Activated CD8-positive, alpha-beta T cell treated with anti-CD3 and anti-CD28 coated beads, Interleukin-2, amount 10 ng/mL, durations not matched to agents 7 days and 5 days (primary cell): ENCODE measurements around the gene FGF10. TPM values are rescaled to one million over a fixed set of nuclear protein-coding genes. Genes with fewer than 3 reads are reported as not detected.

ENCODE experiments used
- ATAC-seq: fragments of 150-1000 bp; cut with Tn5 transposase; one replicate; pipeline ENCODE4 v1.10.0; 2021; ENCODE audit warnings: moderate library complexity
- CTCF ChIA-PET: fragments of 350-600 bp; sonication (Branson Sonifier 250); formaldehyde crosslinking; loops from one replicate; lab custom pipeline; 2021; ENCODE audit warnings: antibody characterized with exemption; lab: Charles Lee
- POLR2A ChIA-PET: fragments of 350-600 bp; sonication (Branson Sonifier 250); formaldehyde crosslinking; loops from one replicate; lab custom pipeline; 2021; ENCODE audit warnings: antibody characterized with exemption; lab: Charles Lee
- DNase-seq: peaks from one replicate; pipeline ENCODE4 v3.0.0-alpha.2; 2020
- H3K27ac Mint-ChIP-seq: one replicate; pipeline ENCODE4 v1.8.0; 2021; ENCODE audit warnings: mild to moderate bottlenecking, mixed read lengths
- H3K27me3 Mint-ChIP-seq: one replicate; pipeline ENCODE4 v1.8.0; 2021; ENCODE audit warnings: low read depth, mixed read lengths
- H3K36me3 Mint-ChIP-seq: one replicate; pipeline ENCODE4 v1.8.0; 2021; ENCODE audit warnings: low read depth, mixed read lengths
- H3K4me1 Mint-ChIP-seq: one replicate; pipeline ENCODE4 v1.8.0; 2021; ENCODE audit warnings: low read depth, mixed read lengths
- H3K4me3 Mint-ChIP-seq: one replicate; pipeline ENCODE4 v1.8.0; 2021; ENCODE audit warnings: mild to moderate bottlenecking, mixed read lengths
- H3K9me3 Mint-ChIP-seq: one replicate; pipeline ENCODE4 v1.8.0; 2022; ENCODE audit warnings: mixed read lengths; ENCODE audit not compliant: insufficient read depth
- total RNA-seq, 2 experiments: library from RNA; stranded (reverse); gene quantifications; one replicate each; pipeline ENCODE4 v1.2.3, GENCODE V29; 2021

Gene FGF10
- total RNA-seq, 2 experiments from 2014 or later: not detected

GRCh38 chr5:44336708-44337107 is 52.5 kb downstream of the FGF10 start:
- no peak for ATAC-seq
- CTCF ChIA-PET: no interaction called here
- Mint-ChIP-seq H3K27ac (no peak overlapping the region), H3K36me3 (no peaks in the 10 kb centered on the region), H3K9me3 (no peaks in the 10 kb centered on the region), H3K4me1 (no peaks in the 10 kb centered on the region), H3K27me3 (no peaks in the 10 kb centered on the region), H3K4me3 (no peak overlapping the region)
- no peak for DNase-seq
- POLR2A ChIA-PET: no interaction called here

GRCh38 chr5:44334622-44335021 is 54.6 kb downstream of the FGF10 start:
- Mint-ChIP-seq H3K27ac (no peak overlapping the region), H3K27me3 (no peaks in the 10 kb centered on the region), H3K4me3 (no peak overlapping the region), H3K36me3 (no peaks in the 10 kb centered on the region), H3K4me1 (no peaks in the 10 kb centered on the region), H3K9me3 (no peaks in the 10 kb centered on the region)
- DNase-seq (no peak), ATAC-seq (no peak)
- ChIA-PET CTCF (no interaction called here), POLR2A (no interaction called here)

- DNase-seq: no peak
- no peak for ATAC-seq
- no peaks in the 10 kb centered on the region for H3K36me3 Mint-ChIP-seq
- no peaks in the 10 kb centered on the region for H3K27me3 Mint-ChIP-seq
- H3K27ac Mint-ChIP-seq: no peak overlapping the region
- ChIA-PET POLR2A (no interaction called here), CTCF (interaction anchor here (0.6 to 0.7 kb wide), 3 partner anchors 8 to 562 kb away, joined by 3 read pairs; no protein-coding TSS in a partner anchor)
- peaks cover 4% of the 10 kb centered on the region for H3K9me3 Mint-ChIP-seq
- H3K4me3 Mint-ChIP-seq: no peak overlapping the region
- H3K4me1 Mint-ChIP-seq: no peaks in the 10 kb centered on the region
Measured at GRCh38 chr5:44332285-44332971, 56.8 kb downstream of the FGF10 start.

- H3K27me3 Mint-ChIP-seq: no peaks in the 10 kb centered on the region
- no peak for ATAC-seq
- POLR2A ChIA-PET: no interaction called here
- H3K9me3 Mint-ChIP-seq: peaks cover 4% of the 10 kb centered on the region
- H3K27ac Mint-ChIP-seq: no peak overlapping the region
- CTCF ChIA-PET: interaction anchor here (0.7 kb wide), 1 partner anchor 9 kb away, joined by 3 read pairs; no protein-coding TSS in a partner anchor
- no peak for DNase-seq
- no peak overlapping the region for H3K4me3 Mint-ChIP-seq
- H3K4me1 Mint-ChIP-seq: no peaks in the 10 kb centered on the region
- H3K36me3 Mint-ChIP-seq: no peaks in the 10 kb centered on the region
Measured at GRCh38 chr5:44331471-44332050, 57.7 kb downstream of the FGF10 start.

GRCh38 chr5:44329716-44330115 is 59.5 kb downstream of the FGF10 start:
- no peak overlapping the region for H3K4me3 Mint-ChIP-seq
- DNase-seq (no peak), ATAC-seq (no peak)
- H3K36me3 Mint-ChIP-seq: no peaks in the 10 kb centered on the region
- ChIA-PET POLR2A (no interaction called here), CTCF (interaction anchor here (1.0 kb wide), 1 partner anchor 27 kb away, joined by 5 read pairs; no protein-coding TSS in a partner anchor)
- H3K4me1 Mint-ChIP-seq: no peaks in the 10 kb centered on the region
- H3K27me3 Mint-ChIP-seq: no peaks in the 10 kb centered on the region
- H3K27ac Mint-ChIP-seq: no peak overlapping the region
- H3K9me3 Mint-ChIP-seq: peaks cover 4% of the 10 kb centered on the region

DNA sequence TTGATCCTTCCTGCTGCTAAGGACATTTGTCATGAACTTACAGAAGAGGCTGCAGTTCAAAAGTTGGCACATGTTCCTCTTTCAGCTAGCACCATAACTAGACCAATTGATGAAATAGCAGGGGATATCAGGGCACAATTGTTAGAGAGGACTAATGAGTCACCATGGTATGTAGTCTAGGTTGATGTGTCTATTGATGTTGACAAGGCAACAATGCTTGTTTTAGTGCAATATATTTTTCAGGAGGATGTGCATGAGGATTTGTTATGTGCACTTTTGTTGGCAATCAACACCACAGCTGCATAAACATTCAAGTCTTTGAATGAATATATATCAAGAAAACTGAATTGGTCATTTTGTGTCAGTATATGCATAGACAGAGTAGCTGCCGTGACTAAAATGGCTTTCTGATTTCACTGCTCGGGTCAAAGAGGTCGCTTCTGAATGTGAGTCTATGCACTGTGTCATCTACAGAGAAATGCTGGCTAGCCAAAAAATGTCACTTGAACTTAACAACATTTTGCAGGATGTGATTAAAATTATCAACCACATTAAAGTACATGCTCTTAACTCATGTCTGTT is 68.0 kb downstream of the FGF10 start:
- no peak for DNase-seq
- ATAC-seq: no peak
- H3K4me1 Mint-ChIP-seq: no peaks in the 10 kb centered on the region
- H3K27me3 Mint-ChIP-seq: no peaks in the 10 kb centered on the region
- no peaks in the 10 kb centered on the region for H3K9me3 Mint-ChIP-seq
- CTCF ChIA-PET: no interaction called here
- no peak overlapping the region for H3K4me3 Mint-ChIP-seq
- H3K36me3 Mint-ChIP-seq: no peaks in the 10 kb centered on the region
- no peak overlapping the region for H3K27ac Mint-ChIP-seq
- POLR2A ChIA-PET: no interaction called here

GRCh38 chr5:44320188-44320587 is 69.0 kb downstream of the FGF10 start:
- H3K4me3 Mint-ChIP-seq: no peak overlapping the region
- DNase-seq: no peak
- ChIA-PET CTCF (no interaction called here), POLR2A (no interaction called here)
- no peak overlapping the region for H3K27ac Mint-ChIP-seq
- H3K9me3 Mint-ChIP-seq: no peaks in the 10 kb centered on the region
- no peak for ATAC-seq
- no peaks in the 10 kb centered on the region for H3K36me3 Mint-ChIP-seq
- no peaks in the 10 kb centered on the region for H3K27me3 Mint-ChIP-seq
- H3K4me1 Mint-ChIP-seq: no peaks in the 10 kb centered on the region

- Mint-ChIP-seq H3K27ac (no peak overlapping the region), H3K27me3 (no peaks in the 10 kb centered on the region), H3K36me3 (no peaks in the 10 kb centered on the region), H3K9me3 (no peaks in the 10 kb centered on the region), H3K4me1 (no peaks in the 10 kb centered on the region), H3K4me3 (no peak overlapping the region)
- POLR2A ChIA-PET: no interaction called here
- ATAC-seq: no peak
- CTCF ChIA-PET: no interaction called here
- DNase-seq: no peak
Measured at GRCh38 chr5:44318883-44319282, 70.3 kb downstream of the FGF10 start.

GRCh38 chr5:44312374-44312773 is 76.8 kb downstream of the FGF10 start:
- no peak overlapping the region for H3K4me3 Mint-ChIP-seq
- H3K4me1 Mint-ChIP-seq: no peaks in the 10 kb centered on the region
- H3K9me3 Mint-ChIP-seq: peaks cover 8% of the 10 kb centered on the region
- H3K27ac Mint-ChIP-seq: no peak overlapping the region
- no peak for ATAC-seq
- CTCF ChIA-PET: no interaction called here
- no peaks in the 10 kb centered on the region for H3K36me3 Mint-ChIP-seq
- POLR2A ChIA-PET: no interaction called here
- no peak for DNase-seq
- no peaks in the 10 kb centered on the region for H3K27me3 Mint-ChIP-seq

DNA sequence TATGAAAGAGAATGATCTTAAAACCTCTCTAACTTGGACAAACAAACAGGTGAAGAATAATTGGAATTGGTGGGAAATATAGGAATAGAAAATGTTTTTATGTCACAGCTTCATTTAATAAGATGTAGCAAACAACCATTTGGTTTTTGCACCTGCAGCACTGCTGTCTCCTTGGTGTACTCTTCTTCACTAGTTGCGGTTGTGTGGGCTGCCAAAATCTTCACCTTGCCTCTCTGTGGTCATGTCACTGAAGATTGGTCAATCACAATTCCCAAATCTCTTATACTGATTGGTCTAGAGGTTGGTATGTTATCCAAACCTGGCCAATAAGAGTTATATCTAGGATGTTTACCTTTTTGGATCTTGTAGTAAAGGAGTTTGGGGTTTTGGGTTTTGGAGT is 88.7 kb downstream of the FGF10 start:
- ChIA-PET POLR2A (no interaction called here), CTCF (no interaction called here)
- Mint-ChIP-seq H3K9me3 (no peaks in the 10 kb centered on the region), H3K4me1 (no peaks in the 10 kb centered on the region), H3K27me3 (no peaks in the 10 kb centered on the region), H3K27ac (no peak overlapping the region), H3K36me3 (no peaks in the 10 kb centered on the region), H3K4me3 (no peak overlapping the region)
- ATAC-seq: no peak
- no peak for DNase-seq

DNA sequence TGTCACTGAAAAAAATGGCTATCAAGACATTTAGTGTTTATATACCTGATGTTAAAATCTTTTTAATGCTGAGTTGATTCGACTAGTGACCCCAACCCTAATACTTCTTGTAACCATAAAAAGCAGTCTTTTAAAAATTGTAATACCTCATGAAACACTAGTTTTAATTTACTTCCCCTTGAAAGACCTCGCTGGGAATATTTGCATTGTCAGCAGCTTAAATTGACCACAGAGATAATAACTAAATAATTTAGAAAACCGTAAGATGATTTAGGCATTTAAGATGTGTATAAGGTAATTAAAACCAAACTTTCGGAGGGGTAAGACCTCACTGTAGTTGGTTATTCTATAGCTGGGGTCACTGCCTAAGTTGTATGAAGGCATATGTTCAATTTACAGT is 89.8 kb downstream of the FGF10 start:
- ChIA-PET CTCF (no interaction called here), POLR2A (no interaction called here)
- no peaks in the 10 kb centered on the region for H3K4me1 Mint-ChIP-seq
- no peaks in the 10 kb centered on the region for H3K27me3 Mint-ChIP-seq
- no peak overlapping the region for H3K4me3 Mint-ChIP-seq
- DNase-seq (no peak), ATAC-seq (no peak)
- no peak overlapping the region for H3K27ac Mint-ChIP-seq
- H3K36me3 Mint-ChIP-seq: no peaks in the 10 kb centered on the region
- H3K9me3 Mint-ChIP-seq: no peaks in the 10 kb centered on the region

DNA sequence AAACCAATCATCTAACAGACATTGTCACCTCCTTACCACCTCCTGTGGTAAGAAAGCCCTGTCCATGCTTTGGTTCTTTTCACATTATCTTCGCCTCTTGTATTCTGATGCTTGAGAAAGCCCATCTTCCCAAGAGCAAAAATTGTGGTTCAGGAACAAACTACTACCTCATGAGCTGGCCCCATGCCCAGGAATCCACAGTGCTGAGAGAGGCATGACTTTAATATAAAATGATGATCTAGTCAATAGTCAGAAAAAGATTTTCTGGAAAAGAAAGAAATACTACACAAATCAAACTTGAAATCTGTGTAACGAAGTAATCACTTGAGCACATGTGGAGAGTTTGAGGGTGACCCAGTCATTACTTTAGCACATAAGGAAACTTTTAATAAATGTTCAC is 94.7 kb downstream of the FGF10 start:
- DNase-seq: no peak
- Mint-ChIP-seq H3K4me3 (no peak overlapping the region), H3K4me1 (no peaks in the 10 kb centered on the region), H3K27ac (no peak overlapping the region), H3K27me3 (no peaks in the 10 kb centered on the region), H3K9me3 (peaks cover 6% of the 10 kb centered on the region), H3K36me3 (no peaks in the 10 kb centered on the region)
- no peak for ATAC-seq
- POLR2A ChIA-PET: no interaction called here
- CTCF ChIA-PET: no interaction called here
